HEK293 (cell line): ENCODE data around the gene VAV2.

Experiments used
- CTCF ChIA-PET: fragments of 350-600 bp; formaldehyde crosslinking; extraction: SDS; loops from one replicate; lab custom pipeline; 2021; ENCODE audit warnings: antibody characterized with exemption; lab: Yijun Ruan, JAX
- POLR2A ChIA-PET: fragments of 300-600 bp; formaldehyde crosslinking; extraction: SDS; loops from one replicate; lab custom pipeline; 2020; ENCODE audit warnings: antibody characterized with exemption, inconsistent platforms; lab: Yijun Ruan, JAX
- H3K27ac ChIP-seq: fragments of 200-500 bp; sonication (Bioruptor generic); 2 replicates; pipeline ENCODE4 v1.5.1; 2014; ENCODE audit warnings: low read depth, low read length, control low read depth, inconsistent platforms; ENCODE audit errors: extremely low read depth
- H3K36me3 ChIP-seq, 2 experiments: fragments of 200-500 bp in 1 of 2; sonication (Bioruptor generic) in 1 of 2; 1 replicate in 1 of 2; 2 replicates in 1 of 2; pipeline ENCODE4 v1.5.1; 2014 to 2017; ENCODE audit warnings: inconsistent platforms in 2 of 2, low read length in 2 of 2; ENCODE audit not compliant: control insufficient read depth in 2 of 2, insufficient read depth in 1 of 2
- H3K4me1 ChIP-seq: fragments of 200-500 bp; sonication (Bioruptor generic); 2 replicates; pipeline ENCODE4 v1.5.1; 2014; ENCODE audit warnings: mild to moderate bottlenecking, low read length, inconsistent platforms; ENCODE audit not compliant: control insufficient read depth, insufficient read depth
- H3K4me3 ChIP-seq: 2 replicates; pipeline ENCODE4 v1.5.1; 2011; ENCODE audit warnings: low read depth, mild to moderate bottlenecking, control low read depth, low read length, moderate library complexity
- H3K9me3 ChIP-seq: fragments of 200-500 bp; sonication (Bioruptor generic); 2 replicates; pipeline ENCODE4 v1.5.1; 2014; ENCODE audit warnings: low read depth, low read length, inconsistent platforms; ENCODE audit not compliant: control insufficient read depth, insufficient read depth
- HIC1 ChIP-seq: fragments of 450-650 bp; formaldehyde crosslinking; IDR thresholded peaks from 2 replicates; pipeline ENCODE4 v1.5.1; 2016; ENCODE audit warnings: missing biosample characterization, missing genetic modification characterization
- HOXA7 ChIP-seq: sonication (generic); formaldehyde crosslinking; IDR thresholded peaks from 2 replicates; pipeline ENCODE4 v1.8.1; 2022; ENCODE audit warnings: missing genetic modification reagents, borderline replicate concordance
- HOXC10 ChIP-seq: sonication (generic); formaldehyde crosslinking; IDR thresholded peaks from 2 replicates; pipeline ENCODE4 v1.8.1; 2023; ENCODE audit warnings: mild to moderate bottlenecking, missing genetic modification reagents
- SCRT2 ChIP-seq: fragments of 450-650 bp; formaldehyde crosslinking; IDR thresholded peaks from 2 replicates; pipeline ENCODE4 v1.5.1; 2016; ENCODE audit warnings: missing biosample characterization, missing genetic modification characterization
- ZBTB17 ChIP-seq: fragments of 450-650 bp; formaldehyde crosslinking; IDR thresholded peaks from 2 replicates; pipeline ENCODE4 v1.5.1; 2016; ENCODE audit warnings: missing biosample characterization, missing genetic modification characterization
- ZNF214 ChIP-seq: fragments of 450-650 bp; formaldehyde crosslinking; IDR thresholded peaks from 2 replicates; pipeline ENCODE4 v1.5.1; 2017; ENCODE audit warnings: missing biosample characterization, mild to moderate bottlenecking, missing genetic modification characterization, borderline replicate concordance
- ZNF341 ChIP-seq: fragments of 450-650 bp; formaldehyde crosslinking; IDR thresholded peaks from 2 replicates; pipeline ENCODE4; 2016; ENCODE audit warnings: low read depth, missing biosample characterization, missing genetic modification characterization
- ZNF521 ChIP-seq: fragments of 450-650 bp; formaldehyde crosslinking; IDR thresholded peaks from 2 replicates; pipeline ENCODE4 v1.5.1; 2017; ENCODE audit warnings: missing biosample characterization, mild to moderate bottlenecking, missing genetic modification characterization
- ZNF596 ChIP-seq: fragments of 450-650 bp; IDR thresholded peaks from 2 replicates; pipeline ENCODE4 v1.5.0; 2018; ENCODE audit warnings: missing biosample characterization, mild to moderate bottlenecking, missing genetic modification characterization, moderate library complexity
- ZNF654 ChIP-seq: fragments of 450-650 bp; formaldehyde crosslinking; IDR thresholded peaks from 2 replicates; pipeline ENCODE4 v1.5.1; 2016; ENCODE audit warnings: low read depth, missing biosample characterization, missing genetic modification characterization
- ZNF658 ChIP-seq: fragments of 450-650 bp; formaldehyde crosslinking; IDR thresholded peaks from 2 replicates; pipeline ENCODE4; 2016; ENCODE audit warnings: missing biosample characterization, missing genetic modification characterization
- TF ChIP-seq, protein P1 (sequence below): fragments of 450-650 bp; formaldehyde crosslinking; IDR thresholded peaks from 2 replicates; pipeline ENCODE4 v1.5.1; 2016; ENCODE audit warnings: missing biosample characterization, missing genetic modification characterization
- TF ChIP-seq, protein P2 (sequence below): fragments of 450-650 bp; formaldehyde crosslinking; IDR thresholded peaks from 2 replicates; pipeline ENCODE4 v1.5.1; 2017; ENCODE audit warnings: missing biosample characterization, missing genetic modification characterization

VAV2 gene

DNA sequence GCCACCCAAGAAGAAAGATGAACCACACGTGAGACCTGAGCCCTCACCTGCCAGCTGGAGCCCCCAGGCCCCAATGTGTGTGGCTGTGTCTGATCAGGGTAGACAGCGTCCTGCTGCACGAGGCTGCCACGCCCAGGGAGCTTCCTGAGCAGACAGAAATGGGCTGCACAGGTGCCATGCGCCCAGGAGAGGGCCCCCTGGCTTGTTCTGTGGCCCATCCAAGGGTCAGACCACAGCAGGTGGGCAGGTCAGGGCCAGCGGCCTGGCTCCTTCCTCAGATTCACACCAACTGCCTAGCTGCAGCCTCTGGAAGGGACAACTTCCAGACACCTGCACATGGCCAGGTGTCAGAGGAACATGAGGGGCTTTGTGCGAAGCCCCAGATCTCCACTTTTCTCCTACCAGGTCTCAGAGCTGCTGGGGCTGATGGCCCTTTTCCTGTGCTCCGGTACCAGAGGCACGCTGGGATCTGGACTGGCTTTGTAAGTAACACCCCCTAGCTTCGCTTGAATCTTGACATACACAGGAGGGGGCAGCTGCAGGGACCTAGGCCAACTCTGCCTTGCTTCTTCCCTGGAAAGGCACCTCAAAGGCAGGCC is 264.7 kb downstream of the VAV2 start (continued):
- TF ChIP-seq, protein P1, sequence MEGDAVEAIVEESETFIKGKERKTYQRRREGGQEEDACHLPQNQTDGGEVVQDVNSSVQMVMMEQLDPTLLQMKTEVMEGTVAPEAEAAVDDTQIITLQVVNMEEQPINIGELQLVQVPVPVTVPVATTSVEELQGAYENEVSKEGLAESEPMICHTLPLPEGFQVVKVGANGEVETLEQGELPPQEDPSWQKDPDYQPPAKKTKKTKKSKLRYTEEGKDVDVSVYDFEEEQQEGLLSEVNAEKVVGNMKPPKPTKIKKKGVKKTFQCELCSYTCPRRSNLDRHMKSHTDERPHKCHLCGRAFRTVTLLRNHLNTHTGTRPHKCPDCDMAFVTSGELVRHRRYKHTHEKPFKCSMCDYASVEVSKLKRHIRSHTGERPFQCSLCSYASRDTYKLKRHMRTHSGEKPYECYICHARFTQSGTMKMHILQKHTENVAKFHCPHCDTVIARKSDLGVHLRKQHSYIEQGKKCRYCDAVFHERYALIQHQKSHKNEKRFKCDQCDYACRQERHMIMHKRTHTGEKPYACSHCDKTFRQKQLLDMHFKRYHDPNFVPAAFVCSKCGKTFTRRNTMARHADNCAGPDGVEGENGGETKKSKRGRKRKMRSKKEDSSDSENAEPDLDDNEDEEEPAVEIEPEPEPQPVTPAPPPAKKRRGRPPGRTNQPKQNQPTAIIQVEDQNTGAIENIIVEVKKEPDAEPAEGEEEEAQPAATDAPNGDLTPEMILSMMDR (tag by site-specific recombination) = no peak
- TF ChIP-seq ZNF658 (tag by site-specific recombination) (no peak), ZNF596 (tag by site-specific recombination) (no peak), HOXC10 (CRISPR knock-in tag) (no peak), HIC1 (tag by site-specific recombination) (no peak), SCRT2 (no peak), ZNF521 (tag by site-specific recombination) (no peak)
- TF ChIP-seq, protein P2, sequence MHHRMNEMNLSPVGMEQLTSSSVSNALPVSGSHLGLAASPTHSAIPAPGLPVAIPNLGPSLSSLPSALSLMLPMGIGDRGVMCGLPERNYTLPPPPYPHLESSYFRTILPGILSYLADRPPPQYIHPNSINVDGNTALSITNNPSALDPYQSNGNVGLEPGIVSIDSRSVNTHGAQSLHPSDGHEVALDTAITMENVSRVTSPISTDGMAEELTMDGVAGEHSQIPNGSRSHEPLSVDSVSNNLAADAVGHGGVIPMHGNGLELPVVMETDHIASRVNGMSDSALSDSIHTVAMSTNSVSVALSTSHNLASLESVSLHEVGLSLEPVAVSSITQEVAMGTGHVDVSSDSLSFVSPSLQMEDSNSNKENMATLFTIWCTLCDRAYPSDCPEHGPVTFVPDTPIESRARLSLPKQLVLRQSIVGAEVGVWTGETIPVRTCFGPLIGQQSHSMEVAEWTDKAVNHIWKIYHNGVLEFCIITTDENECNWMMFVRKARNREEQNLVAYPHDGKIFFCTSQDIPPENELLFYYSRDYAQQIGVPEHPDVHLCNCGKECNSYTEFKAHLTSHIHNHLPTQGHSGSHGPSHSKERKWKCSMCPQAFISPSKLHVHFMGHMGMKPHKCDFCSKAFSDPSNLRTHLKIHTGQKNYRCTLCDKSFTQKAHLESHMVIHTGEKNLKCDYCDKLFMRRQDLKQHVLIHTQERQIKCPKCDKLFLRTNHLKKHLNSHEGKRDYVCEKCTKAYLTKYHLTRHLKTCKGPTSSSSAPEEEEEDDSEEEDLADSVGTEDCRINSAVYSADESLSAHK (tag by site-specific recombination) = no peak

GRCh38 chr9:133726401-133727276 is 265.5 kb downstream of the VAV2 start:
- H3K4me3 ChIP-seq = no peak overlapping the region
- TF ChIP-seq HOXA7 (CRISPR knock-in tag) (no peak), ZNF341 (tag by site-specific recombination) (no peak), ZNF214 (tag by site-specific recombination) (no peak), ZNF654 (peak; percentile 61), ZBTB17 (tag by site-specific recombination) (0 out of 2 replicates have a peak, but pooled peaks have one; percentile 33)
- TF ChIP-seq, protein P1 (tag by site-specific recombination) = peak; percentile 51
- H3K9me3 ChIP-seq = no peaks in the 10 kb centered on the region
- no peaks in the 10 kb centered on the region for H3K4me1 ChIP-seq
- H3K36me3 ChIP-seq = no peaks in the 10 kb centered on the region
- CTCF ChIA-PET = interaction anchor here (0.5 to 4.7 kb wide), 36 partner anchors 10 to 1254 kb away, joined by 3 to 36 read pairs (median 3); partner anchors contain the start of gene ADAMTSL2
- POLR2A ChIA-PET = no interaction called here
- no peak overlapping the region for H3K27ac ChIP-seq
